ENCODE results near the gene FBXO41.

The FBXO41 gene

GRCh38 chr2:73279852-73280251, 4.4 kb downstream of the FBXO41 start:
- H3K4me3 ChIP-seq (ENCODE audit: low read depth, low read length) = no peak overlapping the region
- TF ChIP-seq CTCF (IDR thresholded peaks at IDR 0.05; ENCODE audit: insufficient read depth, low read depth, low read length, missing control alignments) = no peak
- no peak for DNase-seq (ENCODE audit: low read depth)

GRCh38 chr2:73272270-73272669, 12.0 kb downstream of the FBXO41 start:
- TF ChIP-seq CTCF (IDR thresholded peaks at IDR 0.05; ENCODE audit: insufficient read depth, low read depth, low read length, missing control alignments) = no peak
- H3K4me3 ChIP-seq (ENCODE audit: low read depth, low read length) = no peak overlapping the region
- DNase-seq (ENCODE audit: low read depth) = no peak

GRCh38 chr2:73269686-73270465, 14.4 kb downstream of the FBXO41 start:
- DNase-seq (ENCODE audit: low read depth) = no peak
- no peak for TF ChIP-seq CTCF (IDR thresholded peaks at IDR 0.05; ENCODE audit: insufficient read depth, low read depth, low read length, missing control alignments)
- H3K4me3 ChIP-seq (ENCODE audit: low read depth, low read length) = peak overlapping the region; percentile 52

GRCh38 chr2:73268830-73269685, 15.2 kb downstream of the FBXO41 start:
- DNase-seq (ENCODE audit: low read depth) = peak; percentile 89
- no peak for TF ChIP-seq CTCF (IDR thresholded peaks at IDR 0.05; ENCODE audit: insufficient read depth, low read depth, low read length, missing control alignments)
- peak overlapping the region; percentile 32 for H3K4me3 ChIP-seq (ENCODE audit: low read depth, low read length)

GRCh38 chr2:73268366-73268829, 15.9 kb downstream of the FBXO41 start:
- no peak overlapping the region for H3K4me3 ChIP-seq (ENCODE audit: low read depth, low read length)
- TF ChIP-seq CTCF (IDR thresholded peaks at IDR 0.05; ENCODE audit: insufficient read depth, low read depth, low read length, missing control alignments) = no peak
- no peak for DNase-seq (ENCODE audit: low read depth)

GRCh38 chr2:73267008-73267407, 17.3 kb downstream of the FBXO41 start:
- DNase-seq (ENCODE audit: low read depth) = no peak
- H3K4me3 ChIP-seq (ENCODE audit: low read depth, low read length) = no peak overlapping the region
- no peak for TF ChIP-seq CTCF (IDR thresholded peaks at IDR 0.05; ENCODE audit: insufficient read depth, low read depth, low read length, missing control alignments)

All from GM12865 (cell line).